ENCODE data around the gene DLGAP1. TPM values are rescaled to one million over a fixed set of nuclear protein-coding genes. Genes with fewer than 3 reads are reported as not detected.

The DLGAP1 gene
- total RNA-seq, 1 experiment from 2014 or later, result 0.39 TPM

DNA sequence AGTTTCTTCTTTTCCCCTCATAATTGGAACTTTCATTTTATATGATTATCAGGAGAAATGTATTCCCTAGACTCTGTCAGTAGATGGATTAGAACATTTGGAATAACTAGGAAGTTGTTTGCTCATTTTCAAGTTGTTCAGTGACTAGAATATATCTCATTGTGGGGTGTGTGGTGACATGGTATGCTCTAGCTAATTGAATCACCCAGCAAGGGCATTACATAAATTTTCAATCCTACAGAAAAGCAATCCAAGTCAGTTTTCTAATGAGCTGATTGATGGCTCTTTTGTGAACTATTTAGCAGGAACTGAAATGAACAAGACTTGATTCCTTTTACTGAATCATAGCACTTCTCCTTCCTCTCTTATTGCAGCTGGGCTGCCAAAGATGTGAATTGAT is 543.7 kb downstream of the DLGAP1 start:
- intact Hi-C loops (cut with micrococcal nuclease), result no loop called here
- no peak overlapping the region for H3K9ac ChIP-seq (ENCODE audit: low read length)
- no peaks in the 10 kb centered on the region for H3K4me1 ChIP-seq (ENCODE audit: control insufficient read depth in 1 of 2, insufficient read depth in 2 of 2, low read length in 2 of 2)
- H3K36me3 ChIP-seq (ENCODE audit: control insufficient read depth in 1 of 2, insufficient read depth in 2 of 2, low read length in 2 of 2), result no peaks in the 10 kb centered on the region
- POLR2A ChIA-PET, result no interaction called here
- CTCF ChIA-PET, result no interaction called here
- TF ChIP-seq EZH2phosphoT487 (IDR thresholded peaks at IDR 0.05; ENCODE audit: borderline replicate concordance), result no peak
- TF ChIP-seq, protein P1, sequence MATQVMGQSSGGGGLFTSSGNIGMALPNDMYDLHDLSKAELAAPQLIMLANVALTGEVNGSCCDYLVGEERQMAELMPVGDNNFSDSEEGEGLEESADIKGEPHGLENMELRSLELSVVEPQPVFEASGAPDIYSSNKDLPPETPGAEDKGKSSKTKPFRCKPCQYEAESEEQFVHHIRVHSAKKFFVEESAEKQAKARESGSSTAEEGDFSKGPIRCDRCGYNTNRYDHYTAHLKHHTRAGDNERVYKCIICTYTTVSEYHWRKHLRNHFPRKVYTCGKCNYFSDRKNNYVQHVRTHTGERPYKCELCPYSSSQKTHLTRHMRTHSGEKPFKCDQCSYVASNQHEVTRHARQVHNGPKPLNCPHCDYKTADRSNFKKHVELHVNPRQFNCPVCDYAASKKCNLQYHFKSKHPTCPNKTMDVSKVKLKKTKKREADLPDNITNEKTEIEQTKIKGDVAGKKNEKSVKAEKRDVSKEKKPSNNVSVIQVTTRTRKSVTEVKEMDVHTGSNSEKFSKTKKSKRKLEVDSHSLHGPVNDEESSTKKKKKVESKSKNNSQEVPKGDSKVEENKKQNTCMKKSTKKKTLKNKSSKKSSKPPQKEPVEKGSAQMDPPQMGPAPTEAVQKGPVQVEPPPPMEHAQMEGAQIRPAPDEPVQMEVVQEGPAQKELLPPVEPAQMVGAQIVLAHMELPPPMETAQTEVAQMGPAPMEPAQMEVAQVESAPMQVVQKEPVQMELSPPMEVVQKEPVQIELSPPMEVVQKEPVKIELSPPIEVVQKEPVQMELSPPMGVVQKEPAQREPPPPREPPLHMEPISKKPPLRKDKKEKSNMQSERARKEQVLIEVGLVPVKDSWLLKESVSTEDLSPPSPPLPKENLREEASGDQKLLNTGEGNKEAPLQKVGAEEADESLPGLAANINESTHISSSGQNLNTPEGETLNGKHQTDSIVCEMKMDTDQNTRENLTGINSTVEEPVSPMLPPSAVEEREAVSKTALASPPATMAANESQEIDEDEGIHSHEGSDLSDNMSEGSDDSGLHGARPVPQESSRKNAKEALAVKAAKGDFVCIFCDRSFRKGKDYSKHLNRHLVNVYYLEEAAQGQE (IDR thresholded peaks at IDR 0.05; ENCODE audit: low read depth), result no peak
- TF ChIP-seq RAD21 (IDR thresholded peaks at IDR 0.05; ENCODE audit: low read depth), result no peak
- TF ChIP-seq MAX (IDR thresholded peaks at IDR 0.05), result no peak
- TF ChIP-seq CEBPB (IDR thresholded peaks at IDR 0.05; ENCODE audit: low read depth), result no peak
- TF ChIP-seq ZNF274 (IDR thresholded peaks at IDR 0.05; ENCODE audit: low read depth, low read length), result no peak
- H2AFZ ChIP-seq (ENCODE audit: low read depth, low read length, poor library complexity, severe bottlenecking), result no peak overlapping the region
- H3K79me2 ChIP-seq (ENCODE audit: insufficient read depth, low read length), result no peaks in the 10 kb centered on the region
- ATAC-seq, result no peak
- H3K27me3 ChIP-seq (ENCODE audit: insufficient read depth, low read length), result no peaks in the 10 kb centered on the region
- no TSS peak for BruUV-seq (replicated peaks)
- H3K27ac ChIP-seq (ENCODE audit: low read depth, low read length), result no peak overlapping the region
- RAD21 ChIA-PET (ENCODE audit: low non-redundant PET in 1 of 2, low total read pairs in 2 of 2, uncharacterized antibody in 2 of 2, unreplicated experiment in 2 of 2), result no interaction called here
- no peak for DNase-seq (ENCODE audit: low read depth, low spot score)
- H4K20me1 ChIP-seq (ENCODE audit: insufficient read depth), result no peaks in the 10 kb centered on the region
- no peaks in the 10 kb centered on the region for H3K9me2 ChIP-seq (ENCODE audit: insufficient read depth)
- no peak overlapping the region for H3K4me3 ChIP-seq (replicated peaks in 1 of 2; ENCODE audit: low read depth in 1 of 2, low read length in 2 of 2)
- no peaks in the 10 kb centered on the region for H3K9me3 ChIP-seq (ENCODE audit: control insufficient read depth in 1 of 2, insufficient read depth in 1 of 2, low read depth in 1 of 2, low read length in 2 of 2)
- no peak overlapping the region for H3K4me2 ChIP-seq (ENCODE audit: low read length)

GRCh38 chr18:3910512-3910911 is 544.6 kb downstream of the DLGAP1 start:
- H2AFZ ChIP-seq (ENCODE audit: low read depth, low read length, poor library complexity, severe bottlenecking), result no peak overlapping the region
- no peak for ATAC-seq
- H3K4me1 ChIP-seq (ENCODE audit: control insufficient read depth in 1 of 2, insufficient read depth in 2 of 2, low read length in 2 of 2), result no peaks in the 10 kb centered on the region
- POLR2A ChIA-PET, result no interaction called here
- intact Hi-C loops (cut with micrococcal nuclease), result no loop called here
- TF ChIP-seq ZBTB33 (IDR thresholded peaks at IDR 0.05; ENCODE audit: extremely low read depth, insufficient replicate concordance, low read length) (no peak), CEBPB (IDR thresholded peaks at IDR 0.05; ENCODE audit: low read depth) (no peak), SIN3A (IDR thresholded peaks at IDR 0.05; ENCODE audit: low read depth) (no peak), EGR1 (IDR thresholded peaks at IDR 0.05; ENCODE audit: low read depth) (no peak), CBX3 (IDR thresholded peaks at IDR 0.05; ENCODE audit: low read depth) (no peak), EZH2 (IDR thresholded peaks at IDR 0.05) (no peak), EZH2phosphoT487 (IDR thresholded peaks at IDR 0.05; ENCODE audit: borderline replicate concordance) (no peak)
- no peak overlapping the region for H3K4me2 ChIP-seq (ENCODE audit: low read length)
- no peaks in the 10 kb centered on the region for H3K79me2 ChIP-seq (ENCODE audit: insufficient read depth, low read length)
- CTCF ChIA-PET, result no interaction called here
- no peaks in the 10 kb centered on the region for H4K20me1 ChIP-seq (ENCODE audit: insufficient read depth)
- no peak overlapping the region for H3K27ac ChIP-seq (ENCODE audit: low read depth, low read length)
- DNase-seq (ENCODE audit: low read depth, low spot score), result no peak
- no peaks in the 10 kb centered on the region for H3K36me3 ChIP-seq (ENCODE audit: control insufficient read depth in 1 of 2, insufficient read depth in 2 of 2, low read length in 2 of 2)
- RAD21 ChIA-PET (ENCODE audit: low non-redundant PET in 1 of 2, low total read pairs in 2 of 2, uncharacterized antibody in 2 of 2, unreplicated experiment in 2 of 2), result no interaction called here
- H3K9me2 ChIP-seq (ENCODE audit: insufficient read depth), result no peaks in the 10 kb centered on the region
- no peak overlapping the region for H3K9ac ChIP-seq (ENCODE audit: low read length)
- no peaks in the 10 kb centered on the region for H3K9me3 ChIP-seq (ENCODE audit: control insufficient read depth in 1 of 2, insufficient read depth in 1 of 2, low read depth in 1 of 2, low read length in 2 of 2)
- no TSS peak for BruUV-seq (replicated peaks)
- H3K4me3 ChIP-seq (replicated peaks in 1 of 2; ENCODE audit: low read depth in 1 of 2, low read length in 2 of 2), result no peak overlapping the region
- H3K27me3 ChIP-seq (ENCODE audit: insufficient read depth, low read length), result no peaks in the 10 kb centered on the region

All from HCT116 (cell line).